GM19372 (cell line): ENCODE data around the gene CNPY4.

ENCODE experiments used
- ATAC-seq: cut with Tn5 transposase; IDR thresholded peaks from one replicate; pipeline ENCODE4 v1.9.1; 2021; ENCODE audit warnings: mild to moderate bottlenecking, low read depth, moderate library complexity; ENCODE audit not compliant: unreplicated experiment

Gene CNPY4, protein sequence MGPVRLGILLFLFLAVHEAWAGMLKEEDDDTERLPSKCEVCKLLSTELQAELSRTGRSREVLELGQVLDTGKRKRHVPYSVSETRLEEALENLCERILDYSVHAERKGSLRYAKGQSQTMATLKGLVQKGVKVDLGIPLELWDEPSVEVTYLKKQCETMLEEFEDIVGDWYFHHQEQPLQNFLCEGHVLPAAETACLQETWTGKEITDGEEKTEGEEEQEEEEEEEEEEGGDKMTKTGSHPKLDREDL

DNA sequence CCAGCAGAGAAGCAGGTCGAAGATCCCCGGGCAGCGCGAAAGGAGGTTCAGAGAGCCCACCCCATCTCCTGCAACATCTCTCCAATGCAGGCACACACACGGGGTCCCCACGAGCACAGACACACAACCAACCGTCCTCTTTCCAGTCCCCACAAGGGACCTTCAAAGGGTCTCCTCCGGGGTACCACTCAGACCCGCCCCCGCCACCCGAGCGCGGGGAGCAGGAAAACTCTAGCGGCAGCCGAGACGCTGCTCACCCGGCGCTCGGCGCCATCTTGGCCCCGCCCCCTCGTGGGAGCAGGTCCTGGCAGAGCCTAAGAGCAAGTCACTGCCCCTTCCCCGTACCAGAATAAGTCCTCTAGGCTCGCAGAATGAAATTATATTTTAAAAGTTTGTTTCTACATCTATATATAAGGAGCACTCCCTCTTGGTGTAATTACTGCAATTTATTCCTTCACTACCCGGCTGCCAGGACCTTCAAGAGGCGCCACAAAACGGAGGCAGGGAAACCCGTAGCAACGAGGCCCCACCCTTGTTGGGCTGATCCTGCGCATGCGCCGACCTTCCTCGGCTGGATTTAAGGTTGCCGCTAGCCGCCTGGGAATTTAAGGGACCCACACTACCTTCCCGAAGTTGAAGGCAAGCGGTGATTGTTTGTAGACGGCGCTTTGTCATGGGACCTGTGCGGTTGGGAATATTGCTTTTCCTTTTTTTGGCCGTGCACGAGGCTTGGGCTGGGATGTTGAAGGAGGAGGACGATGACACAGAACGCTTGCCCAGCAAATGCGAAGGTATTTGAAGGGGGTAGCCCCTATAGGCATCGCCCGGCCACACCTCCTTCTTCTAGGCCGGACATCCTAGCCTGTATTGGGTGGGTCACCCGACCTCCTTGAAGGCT lies at the start of gene CNPY4, which contains the start of gene TAF6:
Gene CNPY4 (plus strand): TSS at position 563 of the 898 bp plus-strand sequence. CDS start 111 bp downstream, at position 674.
Gene TAF6 (minus strand): TSS at position 287 of the 898 bp plus-strand sequence. CDS start 5,149 bp downstream, outside the sequence.
- peak; percentile 78 for ATAC-seq

DNA sequence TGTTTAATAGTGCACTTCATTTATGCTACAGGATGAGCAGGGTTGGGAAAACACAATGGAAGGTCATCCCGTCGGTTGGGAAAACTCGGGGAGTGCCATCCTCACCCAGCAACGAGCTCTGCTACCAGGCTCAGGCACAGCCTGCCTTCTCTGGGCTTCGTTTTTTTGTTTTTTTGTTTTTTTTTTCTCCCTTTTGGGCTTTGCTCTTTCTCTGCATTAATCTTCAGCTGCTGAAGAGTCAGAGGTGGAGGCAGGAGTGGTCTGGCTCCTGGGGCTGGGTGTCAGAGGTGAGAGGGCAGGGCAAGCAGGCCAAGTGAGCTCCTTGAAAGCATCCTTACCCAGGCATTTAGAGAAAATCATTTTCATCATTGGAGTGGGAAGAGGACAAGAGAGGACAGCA lies 49.4 kb upstream of the CNPY4 start:
- no peak for ATAC-seq

DNA sequence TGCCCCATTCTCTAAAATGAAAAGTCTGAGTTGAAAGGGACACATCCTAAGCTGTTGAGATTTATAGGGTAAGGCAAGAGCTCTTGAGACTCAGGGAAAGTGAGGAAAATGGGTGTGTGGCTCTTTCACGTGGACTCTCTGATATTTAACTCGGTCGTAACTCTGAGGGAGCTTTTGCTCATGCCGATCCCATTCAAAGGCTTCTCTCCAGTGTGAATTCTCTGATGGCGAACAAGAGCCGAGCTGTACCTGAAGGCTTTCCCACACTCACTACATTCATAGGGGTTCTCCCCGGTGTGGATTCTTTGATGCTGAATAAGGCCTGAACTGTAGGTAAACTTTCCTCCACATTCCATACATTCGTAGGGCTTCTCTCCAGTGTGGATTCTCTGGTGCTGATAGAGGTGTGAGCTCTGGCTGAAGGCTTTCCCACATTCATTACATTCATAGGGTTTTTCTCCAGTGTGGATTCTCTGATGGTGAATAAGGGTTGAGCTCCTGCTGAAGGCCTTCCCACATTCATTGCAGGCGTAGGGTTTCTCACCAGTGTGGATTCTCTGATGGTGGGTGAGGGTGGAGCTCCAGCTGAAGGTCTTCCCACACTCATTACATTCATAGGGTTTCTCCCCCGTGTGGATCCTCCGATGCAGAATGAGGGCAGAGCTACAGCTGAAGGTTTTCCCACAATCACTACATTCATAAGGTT lies 48.3 kb upstream of the CNPY4 start:
- ATAC-seq = no peak

DNA sequence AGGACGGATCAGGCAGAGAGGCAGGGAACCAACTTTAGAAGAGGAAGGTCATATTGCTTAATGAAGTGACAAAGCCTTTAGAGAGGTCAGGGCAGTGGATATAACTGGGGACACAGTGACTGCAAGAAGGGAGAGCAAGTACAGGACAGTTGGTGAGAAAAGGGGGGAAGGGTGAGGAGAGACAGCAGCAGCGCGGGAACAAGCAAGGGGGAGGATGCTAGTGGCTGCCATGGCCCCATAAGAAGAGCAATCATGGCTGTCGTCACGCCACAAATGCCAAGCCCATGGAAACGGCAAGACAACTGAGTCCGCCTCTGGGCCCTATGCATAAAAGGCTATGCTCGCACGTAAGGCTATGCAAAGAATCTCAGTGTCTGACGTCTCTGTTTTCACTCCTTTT lies 47.0 kb upstream of the CNPY4 start:
- ATAC-seq = no peak

DNA sequence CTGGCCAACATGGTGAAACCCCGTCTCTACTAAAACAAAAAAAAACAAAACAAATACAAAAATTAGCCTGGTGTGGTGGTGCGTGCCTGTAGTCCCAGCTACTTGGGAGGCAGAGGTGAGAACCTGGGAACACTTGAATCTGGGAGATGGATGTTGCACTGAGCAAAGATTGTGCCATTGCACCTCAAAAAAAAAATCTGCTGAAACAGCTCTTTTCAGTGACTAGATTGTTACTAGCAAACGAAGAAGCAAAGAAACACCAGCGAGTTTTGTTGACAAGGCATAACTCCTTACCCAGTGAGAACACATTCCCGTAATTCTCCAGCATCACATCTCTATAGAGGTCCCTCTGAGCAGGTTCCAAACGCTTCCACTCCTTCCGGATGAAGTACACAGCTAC lies 44.6 kb upstream of the CNPY4 start:
- no peak for ATAC-seq

DNA sequence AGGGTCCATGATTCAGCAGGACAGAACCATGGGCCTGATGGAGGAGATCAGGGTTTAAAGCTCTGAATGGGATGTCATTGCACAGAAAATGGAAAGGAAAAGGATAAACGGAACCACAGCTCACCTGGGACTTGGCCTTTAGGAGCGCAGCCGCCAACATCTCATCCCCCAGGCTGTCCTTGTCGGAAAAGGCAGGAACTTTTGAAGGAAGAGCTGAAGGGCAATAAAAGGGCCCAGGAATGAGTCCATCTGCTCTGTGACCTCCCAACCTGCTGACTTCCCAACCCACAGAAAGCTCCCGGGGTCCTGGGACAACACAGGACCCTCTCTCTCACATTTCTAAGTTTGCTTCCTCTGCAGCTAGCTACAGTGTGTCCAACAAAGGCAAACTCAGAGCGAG lies 44.0 kb upstream of the CNPY4 start:
- ATAC-seq = no peak

DNA sequence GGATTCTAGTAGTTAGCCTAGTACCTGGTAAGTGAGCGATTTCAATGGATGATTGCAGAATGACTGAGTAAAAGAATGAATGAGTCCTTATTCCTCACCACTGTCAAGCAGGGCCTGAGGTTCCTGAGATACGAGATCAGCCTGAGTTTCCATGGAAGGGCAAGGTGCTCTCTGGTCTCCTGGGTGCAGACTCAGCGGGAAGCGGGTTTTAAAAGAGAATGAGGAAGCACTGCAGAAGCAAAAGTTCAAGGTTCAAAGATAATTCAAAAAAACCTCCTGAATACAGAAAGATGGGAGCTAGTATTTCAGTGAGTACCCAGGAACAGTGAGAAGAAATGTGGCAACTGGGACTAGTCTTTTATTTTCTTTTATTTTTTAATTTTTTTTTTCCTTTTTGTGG lies 42.2 kb upstream of the CNPY4 start:
- no peak for ATAC-seq

DNA sequence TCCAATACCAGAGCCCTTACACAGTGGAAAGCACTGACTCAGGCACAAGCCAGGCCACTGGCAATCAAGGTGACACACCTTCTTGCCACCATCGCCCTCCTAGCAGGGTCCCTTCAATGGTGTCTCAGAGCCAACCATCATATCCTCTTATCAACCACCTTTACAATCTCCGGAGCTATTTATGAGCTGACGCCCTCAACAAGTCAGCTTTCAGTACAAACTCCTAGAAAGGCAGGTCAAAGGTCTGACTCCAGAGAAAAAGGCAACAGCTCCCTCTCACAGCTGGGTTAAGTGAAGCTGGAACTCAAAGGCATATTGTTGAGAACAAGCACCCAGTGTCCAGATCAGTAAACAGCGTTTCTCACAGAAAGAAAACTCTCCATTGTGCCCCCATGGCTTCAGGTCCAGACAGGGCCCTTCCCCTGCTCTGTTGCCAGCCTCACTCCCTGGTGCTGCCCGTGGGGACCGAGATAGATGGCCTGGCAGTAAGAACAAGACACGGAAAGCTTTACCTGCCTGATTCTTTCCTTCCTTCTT lies 40.3 kb upstream of the CNPY4 start:
- ATAC-seq = no peak

DNA sequence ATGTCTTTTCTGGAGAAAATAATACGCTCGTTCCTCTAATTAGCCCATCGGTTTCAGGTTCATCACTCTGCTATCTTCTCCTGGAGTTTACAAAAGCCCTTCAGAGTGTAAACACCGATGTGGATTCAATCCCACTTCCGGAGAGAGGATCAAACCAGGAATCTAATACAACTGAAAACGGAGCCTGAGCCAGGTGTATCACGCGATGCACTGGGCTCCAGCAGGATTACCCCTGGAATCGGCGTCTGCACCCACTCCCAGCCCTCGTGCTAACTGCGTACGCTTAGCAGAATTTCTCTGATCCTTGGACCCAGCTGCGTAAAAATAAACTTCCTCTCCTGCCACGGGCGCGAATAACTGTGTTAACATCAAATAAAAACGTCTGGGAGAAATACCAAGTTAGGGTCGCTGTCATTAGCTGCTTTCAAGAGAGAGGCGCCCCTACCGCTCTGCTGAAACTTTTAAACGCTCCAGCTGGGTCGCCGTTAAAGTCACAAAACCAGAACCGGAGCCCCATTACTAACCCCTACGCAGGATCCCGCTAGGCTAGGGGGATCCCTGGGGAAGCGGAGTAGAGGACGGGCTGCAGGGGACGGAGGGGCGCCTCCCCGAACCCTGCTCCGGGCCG lies 38.4 kb upstream of the CNPY4 start:
- no peak for ATAC-seq

DNA sequence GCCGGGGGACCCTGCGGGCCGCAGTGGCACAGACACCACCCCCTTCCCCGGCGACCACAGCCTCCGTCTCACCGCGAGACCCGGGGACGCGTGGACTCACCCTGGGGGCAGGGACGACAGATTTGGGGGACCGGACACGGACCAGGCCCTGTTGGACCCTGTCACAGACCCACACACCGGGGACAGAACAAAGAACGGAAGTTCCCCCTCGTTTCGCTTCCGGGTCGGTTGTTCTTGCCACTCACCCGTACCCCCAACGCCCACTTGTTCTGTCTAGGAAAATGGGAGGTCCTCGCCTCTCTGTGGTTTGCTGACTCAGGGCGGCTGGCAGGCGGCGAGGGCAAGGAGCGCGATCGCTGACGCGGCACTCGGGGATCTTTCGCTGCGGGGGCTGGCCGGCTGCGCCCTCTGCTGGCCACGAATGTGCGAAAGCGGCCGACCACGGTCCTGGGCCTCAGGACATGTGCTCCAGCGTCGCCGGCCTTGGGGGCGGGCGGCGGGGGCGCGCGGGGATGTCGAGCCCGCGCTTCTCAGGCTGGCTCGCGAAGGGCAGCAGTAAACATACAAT lies 37.8 kb upstream of the CNPY4 start, which contains the start of gene ZNF3:
Gene ZNF3 (minus strand): TSS at position 189 of the 568 bp plus-strand sequence. CDS start 4,366 bp downstream, outside the sequence.
- peak; percentile 79 for ATAC-seq

DNA sequence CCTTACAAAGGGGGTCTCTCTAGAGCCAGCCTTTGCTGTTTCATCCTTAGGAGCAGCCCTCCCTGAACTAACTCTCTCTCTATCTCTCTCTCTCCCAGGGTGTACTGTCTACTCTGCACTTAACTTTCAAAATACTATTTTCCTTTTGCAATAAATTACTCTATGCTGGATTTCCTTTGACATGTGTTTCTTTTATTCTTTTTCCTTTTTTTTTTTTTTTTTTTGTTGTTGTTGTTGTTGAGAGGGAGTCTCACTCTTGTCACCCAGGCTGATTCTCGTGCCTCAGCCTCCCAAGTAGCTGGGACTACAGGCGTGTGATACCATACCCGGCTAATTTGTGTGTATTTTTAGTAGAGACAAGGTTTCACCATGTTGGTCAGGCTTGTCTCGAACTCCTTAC lies 36.5 kb upstream of the CNPY4 start:
- ATAC-seq = no peak

DNA sequence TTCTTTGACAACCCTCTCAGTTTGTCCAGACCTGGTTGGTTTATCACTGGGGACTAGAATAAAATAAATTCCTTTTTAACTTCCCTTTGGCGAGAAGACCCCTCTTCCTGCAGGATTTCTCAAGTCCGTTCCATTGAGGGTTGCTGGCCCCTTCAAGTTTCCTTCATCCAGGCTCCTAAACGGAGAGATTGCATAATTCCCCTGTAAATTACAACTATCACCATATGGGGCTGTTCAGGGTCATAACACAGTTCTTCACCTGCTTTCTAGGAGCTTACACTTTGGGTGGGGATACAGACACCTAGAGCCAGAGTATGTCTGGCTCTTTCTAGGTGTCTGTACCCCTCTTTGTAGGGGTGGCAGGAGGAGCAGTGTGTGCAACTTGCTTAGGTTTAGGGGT lies 33.9 kb upstream of the CNPY4 start:
- ATAC-seq = no peak

DNA sequence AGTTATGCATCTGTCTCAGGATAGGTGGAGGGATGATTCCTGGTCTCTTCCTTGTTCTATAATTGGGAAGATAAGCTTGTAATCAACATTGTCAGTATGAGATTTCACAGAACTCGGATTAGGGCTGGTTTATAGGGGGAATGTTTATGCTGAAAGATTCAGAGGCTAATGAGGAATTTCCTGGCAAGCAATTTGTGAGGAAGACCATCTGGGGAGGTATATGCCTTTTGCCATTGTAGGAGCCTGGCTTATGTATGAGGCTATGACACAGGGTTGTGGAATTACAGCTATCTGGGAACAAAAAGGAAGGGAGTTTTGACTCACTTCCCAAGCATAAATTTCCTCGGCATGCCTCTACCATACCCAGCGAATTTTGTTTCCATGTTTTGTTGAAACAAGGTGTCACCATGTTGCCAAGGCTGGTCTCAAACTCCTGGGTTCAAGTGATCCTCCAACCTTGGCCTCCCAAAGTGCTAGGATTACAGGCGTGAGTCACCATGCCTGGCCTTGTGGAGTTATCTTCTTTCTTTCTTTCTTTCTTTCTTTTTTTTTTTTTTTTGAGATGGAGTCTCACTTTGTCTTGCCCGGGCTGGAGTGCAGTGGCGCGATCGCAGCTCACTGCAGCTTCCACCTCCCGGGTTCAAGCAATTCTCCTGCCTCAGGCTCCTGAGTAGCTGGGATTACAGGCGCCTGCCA lies 32.2 kb upstream of the CNPY4 start:
- no peak for ATAC-seq

DNA sequence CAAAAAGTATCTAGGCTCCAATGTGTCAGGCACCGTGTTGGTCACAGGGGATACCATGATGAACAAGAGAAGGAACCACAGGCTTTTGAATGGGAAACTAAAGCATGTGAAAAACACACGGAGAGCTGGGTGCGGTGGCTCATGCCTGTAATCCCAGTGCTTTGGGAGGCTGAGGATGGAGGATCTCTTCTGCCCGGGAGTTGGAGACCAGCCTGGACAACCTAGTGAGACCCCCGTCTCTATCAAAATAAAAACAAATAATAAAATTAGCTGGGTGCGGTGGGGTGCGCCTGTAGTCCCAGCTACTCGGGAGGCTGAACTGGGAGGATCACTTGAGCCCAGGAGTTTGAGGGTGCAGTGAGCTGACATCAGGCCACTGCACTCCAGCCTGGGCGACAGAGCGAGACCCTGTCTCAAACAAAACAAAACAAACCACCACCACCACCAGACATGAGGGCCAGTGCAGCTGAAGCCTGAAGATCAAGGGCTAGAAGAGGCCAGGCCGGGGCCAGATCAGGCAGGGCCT lies 31.3 kb upstream of the CNPY4 start:
- ATAC-seq = no peak

DNA sequence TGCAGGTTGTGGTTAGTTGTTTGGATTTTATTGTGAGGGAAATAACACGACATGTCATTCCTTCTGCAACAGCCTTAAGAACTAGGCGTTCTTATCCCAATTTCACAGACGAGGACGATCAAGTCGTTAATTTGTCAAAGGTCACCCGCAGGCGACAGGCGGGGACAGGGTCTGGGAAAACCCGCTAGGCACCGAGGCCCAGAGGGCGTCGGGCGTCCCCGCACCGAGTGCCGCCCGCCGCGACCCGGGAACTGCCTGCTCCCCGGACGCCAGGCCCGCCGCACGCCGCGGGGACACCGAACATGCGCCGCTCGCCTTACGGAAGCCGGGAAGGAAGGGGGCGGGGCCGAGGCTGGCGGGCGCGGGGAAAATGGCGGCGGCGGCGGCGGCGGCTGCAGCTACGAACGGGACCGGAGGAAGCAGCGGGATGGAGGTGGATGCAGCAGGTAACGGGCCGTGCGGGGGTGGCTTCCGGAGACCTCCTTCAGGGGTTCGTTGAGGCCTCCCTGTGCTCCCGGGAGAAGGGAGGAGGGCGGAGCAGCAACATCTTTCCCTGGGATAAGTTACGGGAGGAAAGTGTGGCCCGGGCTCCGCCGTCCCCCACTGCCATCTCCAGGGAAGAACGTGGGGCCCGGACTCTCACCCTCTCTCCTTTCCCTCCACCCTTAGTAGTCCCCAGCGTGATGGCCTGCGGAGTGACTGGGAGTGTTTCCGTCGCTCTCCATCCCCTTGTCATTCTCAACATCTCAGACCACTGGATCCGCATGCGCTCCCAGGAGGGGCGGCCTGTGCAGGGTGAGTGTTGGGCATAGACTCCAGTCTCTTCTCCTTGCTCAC lies 30.6 kb upstream of the CNPY4 start, which contains the start of gene COPS6:
Gene COPS6 (plus strand): TSS at position 349 of the 837 bp plus-strand sequence. CDS start 22 bp downstream, at position 371.
- ATAC-seq = no peak

DNA sequence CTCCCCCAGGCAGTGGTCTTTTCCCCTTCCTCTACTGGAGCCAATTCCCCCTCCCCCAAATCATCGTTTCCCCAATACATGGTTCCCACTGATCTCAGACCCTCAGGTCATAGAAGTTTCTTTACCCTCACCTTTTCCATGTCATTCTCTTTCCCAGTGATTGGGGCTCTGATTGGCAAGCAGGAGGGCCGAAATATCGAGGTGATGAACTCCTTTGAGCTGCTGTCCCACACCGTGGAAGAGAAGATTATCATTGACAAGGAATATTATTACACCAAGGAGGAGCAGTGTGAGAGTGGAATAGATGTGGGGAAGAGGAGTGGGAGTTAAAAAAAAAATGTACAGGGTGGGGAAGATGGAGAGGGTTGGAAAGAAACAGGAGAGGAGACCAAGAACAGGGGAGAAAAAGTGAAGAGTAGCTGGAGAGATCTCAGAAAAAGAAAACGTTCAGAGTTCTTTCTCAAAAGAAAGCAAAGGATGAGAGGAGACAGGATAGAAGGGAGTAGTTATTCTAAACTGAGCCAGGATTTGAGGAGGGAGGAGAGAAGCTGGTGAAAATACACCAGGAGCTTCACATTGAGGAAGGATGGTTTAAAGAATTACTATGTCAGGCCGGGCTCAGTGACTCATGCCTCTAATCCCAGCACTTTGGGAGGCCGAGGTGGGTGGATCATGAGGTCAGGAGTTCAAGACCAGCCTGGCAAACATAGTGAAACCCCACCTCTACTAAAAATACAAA lies 29.8 kb upstream of the CNPY4 start:
- ATAC-seq = no peak
